ENCODE data around the gene BTNL2.

The BTNL2 gene

DNA sequence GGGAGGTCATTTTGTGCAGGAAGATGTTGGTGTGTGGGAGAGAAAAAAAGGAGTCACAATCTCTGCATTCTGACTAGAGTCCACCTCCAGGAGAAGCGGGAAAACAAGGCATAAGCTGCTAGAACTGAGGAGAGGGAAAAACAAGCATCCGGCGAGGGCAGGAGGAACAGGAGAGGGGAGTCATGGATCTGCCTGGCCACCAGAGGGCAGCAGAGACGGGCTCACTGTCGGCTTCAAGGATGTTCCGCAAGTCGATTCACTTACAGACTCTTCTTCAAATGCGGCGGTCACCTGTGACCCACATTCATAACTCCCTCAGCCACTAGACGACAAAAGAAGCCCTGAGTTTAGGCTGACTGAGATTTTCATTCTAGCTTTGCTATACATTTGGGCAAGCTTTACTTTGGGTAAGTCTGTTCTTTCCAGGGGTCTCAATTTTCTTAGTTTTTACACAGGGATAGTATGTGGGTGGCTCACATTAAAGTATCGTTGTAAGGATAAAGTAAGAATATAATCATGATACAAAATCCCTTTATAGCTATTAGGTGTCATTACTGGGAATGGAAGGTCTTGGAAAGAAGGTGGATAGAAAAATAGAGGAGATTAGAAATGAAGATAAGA, 6.6 kb upstream of the BTNL2 start:
- peak; percentile 61 for DNase-seq (ENCODE audit: low read depth)

DNA sequence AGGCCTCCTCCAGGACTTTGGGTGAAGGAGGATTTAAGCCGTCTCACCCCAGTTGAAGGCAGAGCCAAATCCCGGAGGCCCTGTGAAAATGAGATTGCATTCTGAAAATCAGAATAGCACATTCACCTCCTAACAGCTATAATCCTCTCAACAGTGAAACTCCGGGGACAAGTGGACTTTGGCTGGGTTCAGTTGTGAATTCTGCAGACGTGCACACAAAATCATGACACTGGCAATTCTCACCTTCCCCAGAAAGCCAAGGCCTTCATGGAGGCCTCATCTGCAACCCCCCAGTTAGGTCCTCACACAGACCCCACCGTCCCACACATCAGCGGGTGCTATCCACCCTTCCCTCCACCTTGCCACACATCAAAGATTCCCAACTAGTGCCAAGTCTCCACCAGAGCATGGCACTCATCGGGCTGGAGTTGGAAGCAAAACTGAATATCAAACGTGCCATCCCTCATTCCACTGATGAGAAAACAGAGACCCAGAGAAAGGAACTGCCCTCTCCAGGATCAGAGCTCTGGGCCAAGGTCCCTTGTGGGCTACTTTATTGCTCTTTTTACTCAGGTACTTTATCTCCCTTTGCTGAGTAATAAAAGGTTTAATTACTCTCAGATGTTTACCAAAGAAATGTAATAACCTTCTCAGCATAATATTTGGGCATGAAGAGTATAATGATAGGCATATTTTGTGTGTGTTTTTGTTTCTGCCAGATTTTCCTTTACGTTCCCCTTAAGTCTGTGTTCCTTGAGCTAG, 4.8 kb upstream of the BTNL2 start:
- DNase-seq (ENCODE audit: low read depth) = no peak

DNA sequence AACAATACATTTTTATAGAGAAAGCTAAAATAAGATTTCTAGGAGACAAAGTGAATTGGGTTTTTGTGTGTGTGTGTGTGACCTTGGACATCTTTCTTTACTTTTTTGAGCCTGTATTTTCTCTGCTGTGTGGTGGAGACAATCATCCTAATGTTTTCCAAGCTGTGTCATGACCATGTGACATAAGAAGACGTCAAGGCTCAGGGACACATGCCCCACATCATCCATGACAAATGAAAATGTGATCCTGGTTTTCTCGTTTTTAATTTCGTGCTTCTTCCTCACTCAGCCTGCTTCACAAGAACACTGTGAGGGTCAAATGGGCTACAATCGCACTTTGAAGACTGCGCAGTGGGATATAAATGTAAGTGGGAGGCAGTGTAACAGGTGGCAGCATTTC, 3.9 kb upstream of the BTNL2 start:
- DNase-seq (ENCODE audit: low read depth) = no peak

DNA sequence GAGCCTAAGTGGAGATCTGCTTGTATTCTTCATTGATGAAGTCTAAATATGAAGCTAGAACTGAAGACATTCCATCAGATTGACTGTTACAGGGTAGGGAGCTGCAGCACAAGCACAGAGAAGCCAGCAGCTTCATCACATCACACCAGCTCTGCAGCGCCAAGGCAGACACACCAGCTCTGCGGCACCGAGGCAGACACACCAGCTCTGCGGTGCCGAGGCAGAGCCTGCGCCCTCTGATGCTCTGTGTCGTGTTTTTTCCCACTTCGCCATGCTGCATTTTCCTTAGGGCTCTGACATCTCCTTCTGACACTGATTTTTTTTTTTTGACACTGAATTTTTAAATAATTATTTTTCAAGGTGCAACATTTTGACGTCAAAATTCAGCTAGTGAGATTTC, 784 bp downstream of the BTNL2 start:
- no peak for DNase-seq (ENCODE audit: low read depth)

DNA sequence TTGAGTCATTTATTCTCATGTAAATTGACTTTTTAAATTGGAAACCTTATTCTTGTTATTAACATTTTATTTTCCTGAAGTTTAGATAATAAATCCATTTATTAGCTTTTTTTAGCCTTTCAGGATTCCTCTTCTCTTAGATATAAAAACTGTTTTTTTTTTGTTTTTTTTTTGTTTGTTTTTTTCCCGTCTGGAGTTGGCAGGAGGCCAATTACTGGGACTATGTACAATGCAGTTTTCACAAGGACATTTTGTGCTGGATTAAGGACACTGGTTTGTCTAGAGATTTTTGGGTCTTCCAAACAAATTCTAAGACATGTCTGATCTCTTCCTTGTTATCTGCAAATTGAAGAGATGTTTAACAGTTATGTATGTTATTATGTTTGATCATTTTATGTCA, 1.3 kb downstream of the BTNL2 start:
- no peak for DNase-seq (ENCODE audit: low read depth)

DNA sequence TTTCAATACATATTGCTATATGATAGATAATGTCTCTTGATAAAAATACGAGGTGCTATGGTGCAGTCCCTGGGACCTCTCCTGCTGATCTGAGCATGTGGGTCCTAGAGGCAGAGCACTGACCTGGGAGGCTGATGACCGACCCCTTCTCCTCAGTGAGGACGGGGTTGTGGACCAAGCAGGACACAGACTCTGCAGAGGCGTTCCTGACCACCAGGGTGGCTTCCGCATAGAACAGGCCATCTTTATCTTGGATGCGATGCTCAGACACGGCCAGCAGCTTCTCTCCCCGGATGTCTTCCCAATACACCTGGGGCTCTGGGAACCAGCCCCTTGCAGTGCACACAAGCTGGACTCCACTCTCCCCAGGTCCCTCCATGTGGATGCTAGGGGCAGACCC, 4.2 kb downstream of the BTNL2 start:
- DNase-seq (ENCODE audit: low read depth) = no peak

DNA sequence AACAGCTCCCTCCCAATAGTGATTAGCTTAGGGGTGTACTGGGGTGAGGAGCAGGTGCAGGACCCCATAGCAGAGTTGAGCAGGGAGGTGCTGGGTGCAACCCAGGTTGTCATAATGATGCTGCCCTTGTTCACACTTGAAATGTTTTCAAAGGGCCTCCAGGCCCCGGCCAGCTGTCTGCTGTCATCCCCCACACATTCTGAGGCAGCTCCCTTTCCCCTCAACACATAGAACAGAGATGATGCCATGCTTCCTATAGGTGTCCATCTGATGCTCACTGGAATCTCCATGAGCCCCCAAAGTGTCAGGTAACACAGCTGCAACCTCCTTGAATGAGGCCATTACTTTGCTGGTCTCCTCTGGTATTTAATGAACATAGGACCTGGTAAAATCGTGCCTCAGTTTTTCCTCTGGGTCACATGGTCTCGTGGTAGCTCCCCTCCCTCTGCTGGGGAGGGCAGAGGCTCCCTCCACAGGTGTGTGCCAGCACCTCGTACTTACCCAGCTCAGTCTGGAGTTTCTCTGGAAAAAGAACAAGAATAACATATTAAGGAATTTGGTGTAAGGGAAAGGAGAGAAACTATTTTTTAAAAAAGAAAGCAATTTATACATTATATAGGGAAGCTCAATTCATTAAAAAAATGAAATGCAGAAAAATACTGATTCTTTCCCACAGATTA, 5.6 kb downstream of the BTNL2 start:
- no peak for DNase-seq (ENCODE audit: low read depth)

DNA sequence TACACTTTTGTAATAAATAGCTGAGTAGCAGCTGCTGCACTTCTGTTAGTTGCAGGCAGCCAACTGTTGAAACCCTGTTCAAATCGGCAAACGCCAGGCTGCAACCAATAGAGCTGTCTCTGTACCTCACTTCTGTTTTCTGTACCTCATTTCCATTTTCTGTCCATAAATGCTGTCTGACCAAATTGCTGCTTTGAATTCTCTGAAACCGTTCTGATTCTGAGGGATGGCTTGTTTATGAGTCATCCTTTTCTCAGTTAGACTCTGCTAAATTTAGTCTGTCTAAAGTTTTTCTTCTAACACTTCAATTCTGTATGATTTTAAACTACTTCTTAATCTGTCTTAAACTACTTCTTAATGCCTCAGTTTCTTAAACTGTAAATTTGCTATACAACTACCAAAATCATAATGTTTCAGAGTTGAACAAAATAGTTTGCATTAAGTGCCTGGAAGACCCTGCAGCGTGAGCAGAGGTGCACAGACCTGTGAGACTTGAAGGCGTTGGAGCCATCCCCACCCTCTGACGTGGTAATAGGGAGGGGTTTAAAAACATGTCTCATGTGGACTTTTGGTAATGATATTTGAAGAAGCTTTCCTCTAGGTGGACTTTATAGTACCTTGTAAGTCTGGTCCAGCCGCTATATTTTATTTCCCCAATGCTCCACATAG, 9.6 kb downstream of the BTNL2 start:
- no peak for DNase-seq (ENCODE audit: low read depth)

DNA sequence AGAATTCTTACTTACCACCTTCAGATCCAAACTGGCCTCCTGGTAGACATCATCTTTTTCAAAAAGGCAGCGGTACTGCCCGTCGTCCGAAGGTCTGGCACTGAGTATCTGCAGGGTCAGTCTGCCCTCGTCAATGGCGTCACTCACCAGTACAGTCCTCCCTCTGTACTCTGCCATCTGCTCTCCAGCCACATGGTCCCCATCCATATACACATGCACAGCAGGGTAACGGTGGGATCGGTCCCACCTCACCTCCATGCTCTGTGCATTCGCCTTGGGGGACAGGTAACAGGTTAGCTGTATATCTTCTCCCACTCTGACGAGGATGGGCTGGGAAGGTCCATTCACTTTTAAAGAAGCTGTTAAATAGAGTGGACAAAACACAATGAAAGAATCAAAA, 11.0 kb downstream of the BTNL2 start:
- DNase-seq (ENCODE audit: low read depth) = no peak

DNA sequence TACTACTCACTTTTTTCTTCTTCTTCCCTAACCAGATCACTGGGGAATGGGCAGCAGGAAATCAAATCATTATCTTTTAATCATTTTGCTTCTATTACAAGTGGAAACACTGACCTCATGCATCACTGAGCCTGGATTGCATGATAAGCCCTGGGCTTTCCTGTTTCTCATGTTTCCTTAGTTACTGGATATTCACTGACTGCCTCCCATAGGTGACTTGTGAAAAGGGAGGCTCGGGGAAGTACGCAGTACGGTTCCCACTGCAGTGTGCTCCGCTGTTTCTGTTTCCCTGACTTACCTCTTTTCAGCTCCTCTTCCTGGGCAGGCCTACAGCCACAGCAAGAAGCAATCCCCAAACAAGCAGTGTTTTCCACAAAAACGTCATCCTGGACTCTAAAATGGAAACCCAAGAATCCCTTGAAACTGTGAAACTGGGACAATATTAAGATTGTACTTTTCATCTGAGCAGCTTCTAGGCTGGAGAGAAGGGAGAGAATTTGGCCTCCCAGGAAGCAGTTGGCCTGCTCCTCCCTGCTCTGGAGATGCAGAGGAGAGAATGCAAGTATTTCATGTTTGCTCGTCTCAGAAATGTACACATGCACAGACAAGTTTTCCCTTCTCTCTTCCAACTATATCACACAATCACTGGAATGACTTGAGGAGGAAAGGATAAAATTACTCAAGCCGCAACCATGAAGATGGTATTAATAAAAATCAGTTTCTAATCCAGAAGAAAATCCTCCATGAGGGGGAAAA, 13.1 kb downstream of the BTNL2 start:
- no peak for DNase-seq (ENCODE audit: low read depth)

DNA sequence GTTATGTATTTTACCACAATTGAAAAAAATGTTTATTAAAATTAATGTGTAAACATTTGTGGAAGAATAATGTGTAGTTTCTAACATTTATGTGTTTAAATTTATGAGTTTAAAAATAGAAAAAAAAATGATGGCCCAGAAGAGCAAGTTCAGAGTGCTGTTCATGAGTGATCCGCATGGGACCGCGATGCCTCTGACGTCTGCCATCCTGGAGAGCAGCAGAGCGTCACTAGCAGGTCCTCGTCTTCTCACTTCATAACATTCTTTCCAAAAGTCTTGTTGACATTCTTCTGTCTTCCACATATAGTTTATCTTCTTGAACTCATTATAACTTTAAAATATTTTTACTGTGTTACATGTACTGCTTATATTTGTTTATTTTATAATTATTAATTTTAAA, 15.5 kb downstream of the BTNL2 start:
- no peak for DNase-seq (ENCODE audit: low read depth)

DNA sequence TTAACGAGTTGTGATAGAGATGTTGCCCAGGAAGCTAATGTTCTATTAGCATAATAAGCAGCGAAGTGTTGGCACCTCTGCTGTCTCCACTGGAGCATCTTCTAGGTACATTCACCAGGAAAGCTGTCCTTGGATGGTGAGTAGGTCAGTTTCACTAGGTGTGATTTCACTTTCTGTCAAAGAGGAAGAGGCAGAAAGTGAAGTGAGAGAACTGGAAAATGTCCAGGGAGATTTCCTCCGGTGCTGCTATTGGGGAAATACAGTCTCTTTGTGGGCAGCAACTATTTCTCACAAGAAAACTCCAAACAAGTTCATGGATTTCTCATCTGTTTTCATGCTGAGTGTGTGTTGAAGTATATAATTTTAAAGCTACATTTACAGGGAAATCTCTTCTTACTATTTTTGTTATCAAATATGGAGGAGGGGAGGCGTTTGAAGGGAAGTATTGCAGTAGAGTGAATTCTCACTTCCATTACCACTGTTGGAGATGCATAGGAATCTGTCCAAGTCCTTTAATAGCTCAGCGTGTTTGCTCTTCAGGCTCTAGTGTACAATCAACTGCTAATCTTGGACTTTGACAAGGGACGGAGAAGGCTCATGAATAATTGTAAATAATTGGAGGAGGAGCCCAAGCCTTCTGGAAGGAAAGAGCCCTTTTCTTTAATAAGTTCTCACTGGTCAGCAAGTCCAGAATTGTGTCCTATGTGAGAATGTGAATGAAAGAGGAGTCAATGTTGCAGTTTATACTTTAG, 19.2 kb downstream of the BTNL2 start:
- DNase-seq (ENCODE audit: low read depth) = no peak

DNA sequence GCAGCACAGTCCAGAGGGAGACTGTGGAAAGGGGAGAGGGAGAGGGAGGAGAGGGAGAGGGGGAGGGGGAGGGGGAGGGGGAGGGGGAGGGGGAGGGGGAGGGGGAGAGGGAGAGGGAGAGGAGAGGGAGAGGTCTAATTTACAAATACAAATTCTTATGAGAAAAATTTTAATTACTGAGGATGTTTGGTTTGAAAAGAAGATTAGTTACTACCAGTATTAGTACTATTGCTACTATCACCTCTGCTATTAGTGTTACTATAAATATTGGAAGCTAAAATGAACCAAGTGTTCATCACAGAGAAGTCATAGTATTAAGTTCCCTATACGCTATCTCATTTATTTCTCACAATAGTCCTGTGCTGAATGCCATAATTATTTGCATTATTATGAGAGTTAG, 20.9 kb downstream of the BTNL2 start:
- no peak for DNase-seq (ENCODE audit: low read depth)

DNA sequence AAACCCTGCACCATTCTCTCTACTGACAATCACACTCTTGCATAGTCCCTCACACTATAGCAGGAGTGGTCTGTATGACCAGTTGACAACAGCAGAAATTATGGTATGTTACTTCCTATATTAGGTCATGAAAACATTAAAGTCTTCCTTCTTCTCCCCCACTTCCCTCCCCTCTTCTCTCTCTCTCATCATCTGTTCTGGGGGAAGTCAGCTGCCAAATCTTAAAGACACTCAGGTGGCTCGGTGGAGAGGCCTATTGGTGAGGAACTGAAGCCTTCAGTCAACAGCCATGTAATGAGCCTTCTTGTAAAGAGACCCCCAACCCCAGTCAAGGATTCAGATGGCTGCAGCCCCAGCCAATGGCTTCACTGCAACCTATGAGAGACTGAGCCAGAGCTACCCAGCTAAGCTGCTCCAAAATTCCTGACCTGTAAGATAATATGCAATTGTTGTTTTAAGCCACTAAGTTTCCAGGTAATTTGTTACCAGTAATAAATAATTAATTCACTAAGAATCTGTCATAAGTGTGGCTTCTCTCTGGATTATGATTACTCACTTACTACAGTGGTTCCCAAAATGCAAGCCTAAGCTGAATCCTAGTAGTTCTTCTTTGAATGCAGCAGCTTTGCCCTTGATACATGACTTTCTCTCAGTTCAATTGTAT, 24.1 kb downstream of the BTNL2 start:
- no peak for DNase-seq (ENCODE audit: low read depth)

DNA sequence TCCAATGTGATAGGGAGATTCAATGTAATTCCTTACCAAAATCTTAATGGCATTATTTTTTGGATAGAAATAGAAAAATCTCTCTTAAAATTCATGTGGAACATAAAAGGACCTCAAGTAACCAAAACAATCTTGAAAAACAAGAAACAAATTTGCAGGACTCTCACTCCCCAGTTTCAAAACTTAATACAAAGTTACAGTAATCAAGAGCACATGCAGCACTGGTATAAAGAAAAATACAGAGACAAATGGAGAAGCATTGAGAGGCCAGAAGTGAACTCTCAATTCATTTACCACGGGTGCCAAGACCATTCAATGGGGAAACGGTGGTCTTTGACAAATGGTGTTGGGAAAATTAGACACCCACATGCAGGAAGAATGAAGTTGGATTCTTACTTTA, 27.4 kb downstream of the BTNL2 start:
- no peak for DNase-seq (ENCODE audit: low read depth)

DNA sequence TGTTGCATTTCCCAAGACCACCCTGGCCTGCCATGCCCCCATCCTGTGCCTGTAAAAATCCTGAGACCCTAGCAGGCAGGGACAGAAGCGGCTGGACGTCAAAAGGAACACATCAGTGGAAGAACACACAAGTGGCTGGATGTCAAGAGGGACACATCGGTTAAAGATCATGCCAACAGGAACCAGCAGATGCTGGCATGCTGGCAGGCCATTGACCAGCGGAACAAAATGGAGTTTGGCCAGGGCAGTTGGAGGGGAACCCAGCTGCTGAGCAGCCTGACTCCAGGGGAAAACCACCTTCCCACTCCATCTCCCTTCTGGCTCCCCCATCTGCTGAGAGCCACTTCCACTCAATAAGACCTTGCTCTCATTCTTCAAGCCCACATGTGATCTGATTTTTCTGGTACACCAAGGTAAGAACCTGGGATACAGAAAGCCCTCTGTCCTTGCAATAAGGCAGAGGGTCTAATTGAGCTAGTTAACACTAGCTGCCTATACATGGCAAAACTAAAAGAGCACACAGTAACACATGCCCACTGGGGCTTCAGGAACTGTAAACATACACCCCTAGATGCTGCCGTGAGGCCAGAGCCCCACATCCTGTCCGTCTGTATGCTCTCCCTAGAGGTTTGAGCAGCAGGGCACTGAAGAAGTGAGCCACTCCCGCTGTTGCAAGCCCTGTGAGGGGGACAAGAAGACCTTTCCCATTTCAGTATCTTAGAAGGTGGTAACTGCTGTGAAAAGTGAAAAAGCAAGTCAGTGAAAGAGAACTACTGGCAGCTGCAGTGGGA, 31.0 kb downstream of the BTNL2 start:
- no peak for DNase-seq (ENCODE audit: low read depth)

DNA sequence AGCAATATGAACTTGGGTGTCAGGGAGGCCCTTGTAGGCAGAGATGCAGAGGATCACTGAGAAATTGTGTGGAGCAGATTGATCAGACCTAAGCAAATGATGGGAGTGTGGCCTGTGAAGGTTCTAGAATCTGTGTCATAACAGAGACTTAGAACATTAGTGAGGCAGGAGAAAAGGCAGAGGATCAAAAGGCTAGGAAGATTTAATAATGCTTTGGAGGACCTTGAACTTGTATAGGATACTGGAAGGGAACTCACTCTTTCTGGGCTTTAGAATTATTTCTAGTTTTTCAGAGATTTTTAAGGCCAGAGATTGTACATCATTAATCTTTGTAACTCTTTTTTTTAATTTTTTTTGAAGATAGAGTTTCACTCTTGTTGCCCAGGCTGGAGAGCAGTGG, 35.2 kb downstream of the BTNL2 start, which contains the start of gene TSBP1:
TSBP1 (minus strand) TSS at position 101 of the 400 bp plus-strand sequence. CDS start 197 bp downstream, outside the sequence.
- no peak for DNase-seq (ENCODE audit: low read depth)

DNA sequence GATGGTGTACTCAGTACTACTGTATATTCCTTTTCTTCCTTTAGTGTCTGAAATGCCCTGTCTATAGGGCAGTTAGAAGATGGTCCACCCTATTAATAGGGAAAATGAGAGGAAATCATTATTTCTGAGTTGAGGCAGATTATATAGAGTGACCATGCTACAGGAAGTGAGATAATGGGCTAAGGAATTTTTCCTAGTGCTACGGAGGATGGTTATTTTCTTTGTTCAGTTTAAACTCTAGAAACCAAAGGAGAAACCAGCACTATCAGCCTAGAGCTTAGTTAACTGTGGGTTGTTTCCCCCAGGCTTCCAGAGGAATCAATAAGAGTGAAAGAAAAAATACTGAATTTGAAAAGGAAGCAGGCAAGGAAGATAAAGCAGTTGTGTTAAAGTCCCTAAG, 35.8 kb downstream of the BTNL2 start:
- DNase-seq (ENCODE audit: low read depth) = no peak

DNA sequence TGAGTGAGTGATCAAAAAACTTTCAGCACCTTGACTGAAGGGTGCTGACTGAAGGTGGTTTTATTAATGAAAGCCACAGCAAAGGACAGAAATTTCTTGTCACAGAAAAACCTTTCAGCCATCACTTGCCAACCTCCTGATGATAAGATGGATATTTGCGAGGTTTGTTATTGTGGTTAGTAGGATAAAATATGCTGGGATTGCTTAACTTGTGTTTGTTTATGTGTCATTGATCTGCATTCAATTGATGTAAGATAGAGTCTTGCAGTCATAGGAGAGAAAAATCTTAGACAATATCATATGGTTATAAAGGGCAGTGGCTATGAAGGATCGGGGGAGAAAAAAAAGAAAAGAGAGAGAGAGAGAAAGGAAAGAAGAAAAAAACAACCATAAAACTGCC, 36.5 kb downstream of the BTNL2 start:
- DNase-seq (ENCODE audit: low read depth) = no peak

DNA sequence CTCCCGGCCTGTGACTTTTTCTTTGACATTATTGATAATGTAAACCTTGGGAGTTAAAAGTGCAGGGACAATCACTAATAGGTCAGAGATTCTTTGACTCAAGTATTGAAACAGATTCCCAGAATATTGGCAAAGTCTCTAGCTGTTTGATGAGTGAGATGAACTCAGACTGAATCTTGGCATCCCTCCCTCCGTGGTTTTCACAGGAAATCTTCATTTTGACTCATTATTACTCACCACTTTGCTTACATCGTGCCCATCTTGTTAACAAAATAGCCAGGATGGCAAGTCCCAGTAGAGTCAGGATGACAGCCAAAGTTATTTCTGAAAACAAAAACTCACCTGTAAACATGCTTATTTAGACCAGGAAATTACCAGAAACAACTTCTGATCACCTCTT, 37.3 kb downstream of the BTNL2 start:
- DNase-seq (ENCODE audit: low read depth) = no peak

Data from stimulated activated CD8-positive, alpha-beta memory T cell treated with anti-CD3 and anti-CD28 coated beads, Interleukin-12 subunit alpha, Interleukin-12 subunit beta, amount 100 ng/mL, for 4 hours (primary cell).